HUES64 (cell line): Measurements from ENCODE around the gene ARHGAP42.
"Not testable (repeated sequence)": the region's sequence is repeated elsewhere in the genome, so short reads cannot be mapped to it uniquely, and the experiment has no call there.

Source experiments
- H3K27ac ChIP-seq: 2 replicates; pipeline ENCODE4 v1.7.0; 2013; ENCODE audit warnings: low read depth, low read length, inconsistent platforms
- H3K27me3 ChIP-seq: 2 replicates; pipeline ENCODE4 v1.6.1; 2013; ENCODE audit warnings: mild to moderate bottlenecking, low read length; ENCODE audit not compliant: insufficient read depth
- H3K36me3 ChIP-seq: 2 replicates; pipeline ENCODE4 v1.6.1; 2013; ENCODE audit warnings: mild to moderate bottlenecking, low read length; ENCODE audit not compliant: insufficient read depth
- H3K4me1 ChIP-seq: 2 replicates; pipeline ENCODE4 v1.6.1; 2013; ENCODE audit warnings: mild to moderate bottlenecking, low read length, moderate library complexity; ENCODE audit not compliant: insufficient read depth
- H3K4me3 ChIP-seq: 2 replicates; pipeline ENCODE4 v1.5.1; 2013; ENCODE audit warnings: mild to moderate bottlenecking, low read length, moderate library complexity
- H3K9ac ChIP-seq: 2 replicates; pipeline ENCODE4 v1.6.1; 2013; ENCODE audit warnings: mild to moderate bottlenecking, low read depth, low read length
- H3K9me3 ChIP-seq: 2 replicates; pipeline ENCODE4 v1.6.1; 2013; ENCODE audit warnings: low read depth, low read length; ENCODE audit not compliant: insufficient read depth
- WGBS: fragments of 150-250, 120-280 bp; methylation state at CpG from one replicate; pipeline ENCODE4 v1.1.7; 2013; ENCODE audit warnings: missing lambda C conversion rate; 5-methylcytosine and 5-hydroxymethylcytosine counted together

The ARHGAP42 gene

GRCh38 chr11:100878474-100878873 lies 191.4 kb downstream of the ARHGAP42 start:
- Histone ChIP-seq H3K9me3 (no peaks in the 10 kb centered on the region), H3K9ac (no peak overlapping the region), H3K36me3 (no peaks in the 10 kb centered on the region), H3K27me3 (no peaks in the 10 kb centered on the region), H3K4me3 (no peak overlapping the region), H3K4me1 (peaks cover 37% of the 10 kb centered on the region), H3K27ac (no peak overlapping the region)
- WGBS, result 91% methylated on average over 2 of the region's 2 CpGs

GRCh38 chr11:100882957-100883356 lies 195.9 kb downstream of the ARHGAP42 start:
- Histone ChIP-seq H3K27me3 (no peaks in the 10 kb centered on the region), H3K4me3 (no peak overlapping the region), H3K27ac (no peak overlapping the region), H3K9me3 (no peaks in the 10 kb centered on the region), H3K4me1 (peaks cover 4% of the 10 kb centered on the region), H3K36me3 (no peaks in the 10 kb centered on the region), H3K9ac (no peak overlapping the region)
- WGBS, result 100% methylated on average over 1 of the region's 1 CpG

- H3K27ac ChIP-seq, result no peak overlapping the region
- H3K36me3 ChIP-seq, result no peaks in the 10 kb centered on the region
- WGBS, result no CpG with 5 or more reads among the region's 1 CpG
- peaks cover 4% of the 10 kb centered on the region for H3K4me1 ChIP-seq
- H3K9ac ChIP-seq, result no peak overlapping the region
- H3K4me3 ChIP-seq, result no peak overlapping the region
- H3K9me3 ChIP-seq, result no peaks in the 10 kb centered on the region
- no peaks in the 10 kb centered on the region for H3K27me3 ChIP-seq
Observed at GRCh38 chr11:100883830-100884229, 196.7 kb downstream of the ARHGAP42 start.

- WGBS, result 93% methylated on average over 1 of the region's 1 CpG
- Histone ChIP-seq H3K36me3 (no peaks in the 10 kb centered on the region), H3K9me3 (no peaks in the 10 kb centered on the region), H3K4me3 (no peak overlapping the region), H3K27ac (no peak overlapping the region), H3K4me1 (peaks cover 14% of the 10 kb centered on the region; the same call in 1 of the 2 replicates), H3K27me3 (no peaks in the 10 kb centered on the region), H3K9ac (no peak overlapping the region)
Observed at GRCh38 chr11:100887659-100888058, 200.6 kb downstream of the ARHGAP42 start.

DNA sequence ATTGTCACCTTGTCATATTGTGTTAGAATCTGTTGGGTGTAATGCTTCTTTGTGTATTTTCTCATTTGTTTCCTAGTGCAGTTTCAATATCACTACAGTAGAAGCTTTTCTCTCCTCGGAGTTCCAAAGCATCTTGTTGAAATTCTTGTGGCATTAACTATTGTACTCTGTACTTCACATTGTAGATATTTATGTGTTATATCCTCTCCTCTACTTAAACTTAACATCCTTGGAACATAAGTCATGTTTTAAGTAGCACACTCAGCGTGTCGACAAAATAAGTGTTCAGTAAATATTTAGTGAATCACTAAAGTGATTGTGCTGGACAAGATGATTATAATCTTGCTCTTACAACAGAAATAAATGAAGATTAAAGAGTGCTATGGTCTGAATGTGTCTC lies 201.7 kb downstream of the ARHGAP42 start:
- Histone ChIP-seq H3K27me3 (no peaks in the 10 kb centered on the region), H3K9me3 (no peaks in the 10 kb centered on the region), H3K4me1 (peaks cover 14% of the 10 kb centered on the region; the same call in 1 of the 2 replicates), H3K36me3 (no peaks in the 10 kb centered on the region), H3K9ac (no peak overlapping the region), H3K27ac (no peak overlapping the region), H3K4me3 (no peak overlapping the region)
- WGBS, result 100% methylated on average over 2 of the region's 3 CpGs

DNA sequence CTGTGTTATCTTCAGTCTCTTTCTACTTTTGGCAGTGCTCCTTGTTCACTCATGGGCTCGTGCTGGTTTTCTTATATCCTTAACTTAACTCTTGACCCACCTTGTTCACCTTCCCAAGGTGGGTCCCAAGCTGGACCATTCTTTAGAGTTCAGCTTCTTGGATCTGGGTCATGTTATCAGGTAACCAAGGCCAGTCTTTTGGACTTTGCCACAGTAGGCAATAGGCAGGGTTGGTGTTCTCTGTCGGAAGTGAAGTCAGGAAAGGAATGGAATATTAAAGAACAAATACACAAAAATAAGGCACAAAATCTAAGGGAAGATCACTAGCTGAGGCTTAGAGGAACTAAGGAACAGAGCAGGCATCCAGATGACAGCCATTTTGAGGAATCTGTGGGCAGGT lies 202.7 kb downstream of the ARHGAP42 start:
- peaks cover 14% of the 10 kb centered on the region; the same call in 1 of the 2 replicates for H3K4me1 ChIP-seq
- H3K9me3 ChIP-seq, result no peaks in the 10 kb centered on the region
- no peak overlapping the region for H3K27ac ChIP-seq
- H3K27me3 ChIP-seq, result no peaks in the 10 kb centered on the region
- H3K4me3 ChIP-seq, result no peak overlapping the region
- WGBS, result 91% methylated on average over 1 of the region's 2 CpGs
- no peak overlapping the region for H3K9ac ChIP-seq
- no peaks in the 10 kb centered on the region for H3K36me3 ChIP-seq

GRCh38 chr11:100890789-100891188 lies 203.7 kb downstream of the ARHGAP42 start:
- Histone ChIP-seq H3K27me3 (no peaks in the 10 kb centered on the region), H3K9me3 (no peaks in the 10 kb centered on the region), H3K36me3 (no peaks in the 10 kb centered on the region), H3K4me1 (peaks cover 14% of the 10 kb centered on the region; the same call in 1 of the 2 replicates), H3K9ac (no peak overlapping the region), H3K4me3 (no peak overlapping the region), H3K27ac (no peak overlapping the region)
- WGBS, result 70% methylated on average over 3 of the region's 3 CpGs

DNA sequence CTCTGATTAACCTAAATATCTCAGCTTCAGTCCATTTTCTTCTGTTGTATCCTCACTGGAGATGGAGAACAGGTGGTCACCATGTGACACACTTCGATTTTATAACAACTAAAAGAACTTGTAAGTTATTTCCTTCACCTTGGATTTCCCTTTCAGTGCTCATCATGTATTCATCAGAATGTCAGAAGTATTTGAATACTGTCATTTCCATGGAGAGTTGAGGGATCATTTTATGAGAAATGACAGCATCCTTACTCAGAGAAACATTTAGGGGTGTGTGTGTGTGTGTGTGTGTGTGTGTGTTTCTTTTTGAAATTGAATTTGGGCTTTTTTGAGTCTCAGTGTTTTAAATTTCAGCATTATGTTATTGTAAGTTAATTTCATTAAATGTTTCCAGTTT lies 205.8 kb downstream of the ARHGAP42 start:
- no peak overlapping the region for H3K27ac ChIP-seq
- H3K36me3 ChIP-seq, result no peaks in the 10 kb centered on the region
- 92% methylated on average over 1 of the region's 1 CpG for WGBS
- no peaks in the 10 kb centered on the region for H3K9me3 ChIP-seq
- peaks cover 9% of the 10 kb centered on the region; the same call in 1 of the 2 replicates for H3K4me1 ChIP-seq
- H3K4me3 ChIP-seq, result no peak overlapping the region
- H3K27me3 ChIP-seq, result no peaks in the 10 kb centered on the region
- H3K9ac ChIP-seq, result no peak overlapping the region

GRCh38 chr11:100895449-100895848 lies 208.4 kb downstream of the ARHGAP42 start:
- H3K27ac ChIP-seq, result no peak overlapping the region
- peaks cover 6% of the 10 kb centered on the region; the same call in 1 of the 2 replicates for H3K4me1 ChIP-seq
- H3K9ac ChIP-seq, result no peak overlapping the region
- H3K27me3 ChIP-seq, result no peaks in the 10 kb centered on the region
- WGBS, result no CpG with 5 or more reads among the region's 1 CpG
- no peak overlapping the region for H3K4me3 ChIP-seq
- H3K9me3 ChIP-seq, result no peaks in the 10 kb centered on the region
- no peaks in the 10 kb centered on the region for H3K36me3 ChIP-seq

- H3K27ac ChIP-seq, H3K27me3 ChIP-seq, H3K4me1 ChIP-seq, H3K9me3 ChIP-seq, H3K36me3 ChIP-seq, H3K4me3 ChIP-seq, H3K9ac ChIP-seq: not testable (repeated sequence)
- no CpG with 5 or more reads among the region's 1 CpG for WGBS
Observed at GRCh38 chr11:100895976-100896375, 208.9 kb downstream of the ARHGAP42 start.

DNA sequence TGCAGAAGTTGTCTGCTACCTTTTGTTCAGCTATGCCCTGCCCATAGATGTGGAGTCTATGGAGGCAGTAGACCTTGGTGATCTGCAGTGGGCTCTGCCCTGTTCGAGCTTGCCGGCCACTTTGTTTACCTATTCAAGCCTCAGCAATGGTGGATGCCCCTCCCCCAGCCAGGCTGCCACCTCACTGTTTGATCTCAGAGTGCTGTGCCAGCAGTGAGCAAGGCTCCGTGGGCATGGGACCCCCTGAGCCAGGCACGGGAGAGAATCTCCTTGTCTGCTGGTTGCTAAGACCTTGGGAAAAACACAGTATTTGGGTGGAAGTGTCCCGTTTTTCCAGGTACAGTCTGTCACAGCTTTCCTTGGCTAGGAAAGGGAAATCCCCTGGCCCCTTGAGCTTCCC lies 214.4 kb downstream of the ARHGAP42 start:
- not testable (repeated sequence) for H3K9me3 ChIP-seq, H3K4me3 ChIP-seq
- WGBS, result 83% methylated on average over 5 of the region's 5 CpGs

DNA sequence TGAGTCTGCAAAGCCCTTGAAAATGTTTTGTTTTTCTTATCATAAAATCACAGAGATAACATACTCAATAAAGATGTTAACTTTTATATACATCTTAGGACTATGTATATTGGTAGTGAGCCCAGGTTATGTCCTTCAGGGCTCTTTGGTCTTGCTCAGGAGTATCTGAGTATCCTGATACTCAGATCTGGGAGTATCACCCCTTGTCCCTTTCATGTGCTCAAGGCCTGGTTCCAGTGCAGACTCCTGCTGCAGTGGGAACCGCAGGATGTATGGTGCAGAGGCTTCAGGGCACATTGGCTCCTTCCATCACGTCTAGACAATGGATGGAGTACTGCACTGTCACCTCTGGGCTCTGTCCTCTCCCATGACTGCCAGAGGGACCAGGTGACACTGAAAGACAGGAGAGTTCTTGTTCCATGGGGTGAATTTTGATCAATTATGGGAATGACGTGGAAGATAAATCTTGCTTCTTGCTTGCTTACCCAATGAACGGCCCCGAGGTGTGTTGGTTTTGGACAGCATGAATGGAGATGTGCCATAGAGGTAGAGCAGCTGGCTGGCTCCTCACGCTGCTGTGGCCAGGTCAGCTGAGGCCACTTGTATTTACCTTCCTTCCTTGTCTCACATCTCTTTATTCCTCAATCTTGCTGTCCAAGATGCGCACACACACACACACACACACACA lies 215.5 kb downstream of the ARHGAP42 start:
- Histone ChIP-seq H3K27ac (no peak overlapping the region), H3K36me3 (no peaks in the 10 kb centered on the region), H3K4me3 (no peak overlapping the region), H3K9ac (no peak overlapping the region), H3K4me1 (no peaks in the 10 kb centered on the region), H3K27me3 (no peaks in the 10 kb centered on the region), H3K9me3 (no peaks in the 10 kb centered on the region)
- 84% methylated on average over 7 of the region's 7 CpGs for WGBS

More for the DNA sequence above, 214.4 kb downstream of the ARHGAP42 start:
- not testable (repeated sequence) for H3K4me1 ChIP-seq, H3K9ac ChIP-seq, H3K27me3 ChIP-seq, H3K27ac ChIP-seq, H3K36me3 ChIP-seq
